GM18505 (cell line): ENCODE measurements around the gene CUEDC1.

Experiments used
- ATAC-seq: cut with Tn5 transposase; IDR thresholded peaks from one replicate; pipeline ENCODE4 v1.9.1; 2021; ENCODE audit not compliant: unreplicated experiment
- POLR2A ChIP-seq: IDR thresholded peaks from 4 replicates; pipeline ENCODE4 v1.6.1; 2011; ENCODE audit warnings: borderline replicate concordance; ENCODE audit not compliant: insufficient read depth, insufficient read length; ENCODE audit errors: extremely low read depth

The CUEDC1 gene

GRCh38 chr17:57945996-57946797 lies 9.0 kb downstream of the CUEDC1 start:
- ATAC-seq = peak; percentile 15
- no peak for TF ChIP-seq POLR2A

DNA sequence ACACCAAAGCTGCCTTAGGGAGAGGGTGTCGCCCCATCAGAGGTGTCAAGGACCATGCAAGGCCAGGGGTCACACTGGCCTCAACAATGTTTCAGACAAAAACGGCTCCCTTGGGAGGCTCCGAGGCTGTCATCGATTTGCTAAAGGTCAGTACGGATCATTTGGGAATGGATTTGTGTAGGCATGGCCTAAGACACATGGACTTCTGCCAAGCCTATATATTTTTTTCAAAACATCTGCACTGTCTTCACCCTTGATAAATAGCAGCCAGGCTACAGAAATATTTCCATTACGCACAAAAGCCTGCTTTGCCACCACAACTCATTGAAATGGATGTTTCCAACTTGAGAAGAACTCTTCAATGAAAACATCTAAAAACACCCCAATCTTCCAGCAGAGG lies 10.3 kb downstream of the CUEDC1 start:
- TF ChIP-seq POLR2A = no peak
- no peak for ATAC-seq

DNA sequence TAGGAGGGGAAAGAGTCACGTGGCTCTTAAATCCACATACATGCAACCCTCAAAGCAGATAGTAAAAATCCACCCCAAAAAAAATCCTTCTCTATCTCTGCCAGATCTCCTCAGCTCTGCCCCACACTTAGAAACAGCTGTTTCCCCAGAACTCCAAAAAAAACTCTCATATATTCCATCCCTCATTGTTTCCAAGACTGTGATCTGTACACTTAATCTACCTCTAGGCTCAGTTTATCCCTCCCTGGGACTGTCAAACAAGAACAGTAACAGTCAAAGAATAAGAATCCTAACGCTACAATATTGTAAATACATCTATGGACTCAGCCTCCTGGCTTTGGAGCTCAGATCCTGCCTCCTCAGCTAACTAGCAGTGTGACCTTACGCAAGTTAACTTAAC lies 11.6 kb downstream of the CUEDC1 start:
- TF ChIP-seq POLR2A = no peak
- no peak for ATAC-seq

- no peak for ATAC-seq
- no peak for TF ChIP-seq POLR2A
Measured at GRCh38 chr17:57943140-57943539, 12.1 kb downstream of the CUEDC1 start.

GRCh38 chr17:57941384-57942370 lies 13.5 kb downstream of the CUEDC1 start:
- TF ChIP-seq POLR2A = no peak
- no peak for ATAC-seq

GRCh38 chr17:57940653-57941329 lies 14.4 kb downstream of the CUEDC1 start:
- peak; percentile 39 for ATAC-seq
- TF ChIP-seq POLR2A = no peak

GRCh38 chr17:57940231-57940630 lies 15.0 kb downstream of the CUEDC1 start:
- no peak for ATAC-seq
- TF ChIP-seq POLR2A = no peak

GRCh38 chr17:57939797-57940196 lies 15.4 kb downstream of the CUEDC1 start:
- TF ChIP-seq POLR2A = no peak
- peak; percentile 61 for ATAC-seq

DNA sequence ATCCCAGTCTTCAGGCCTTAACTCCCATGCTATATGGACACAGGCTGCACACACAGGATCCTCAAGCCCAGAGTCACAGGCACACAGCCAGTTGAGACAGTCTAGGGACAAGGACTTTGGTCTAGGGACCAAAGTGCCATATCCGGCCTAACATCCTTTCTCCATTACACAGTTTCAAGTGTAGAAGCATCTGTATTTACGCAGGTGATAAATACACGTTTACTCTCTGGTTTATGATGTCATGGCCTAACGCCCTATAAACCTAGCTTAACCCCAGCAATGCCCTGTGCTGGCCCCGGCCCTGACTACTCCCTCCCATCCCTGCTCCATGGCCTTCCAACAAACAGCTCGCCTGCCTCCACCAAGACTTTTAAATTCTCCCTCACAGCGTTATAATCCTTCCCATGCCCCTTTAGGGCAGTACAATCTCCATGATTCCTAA lies 17.1 kb downstream of the CUEDC1 start:
- TF ChIP-seq POLR2A = no peak
- ATAC-seq = no peak

DNA sequence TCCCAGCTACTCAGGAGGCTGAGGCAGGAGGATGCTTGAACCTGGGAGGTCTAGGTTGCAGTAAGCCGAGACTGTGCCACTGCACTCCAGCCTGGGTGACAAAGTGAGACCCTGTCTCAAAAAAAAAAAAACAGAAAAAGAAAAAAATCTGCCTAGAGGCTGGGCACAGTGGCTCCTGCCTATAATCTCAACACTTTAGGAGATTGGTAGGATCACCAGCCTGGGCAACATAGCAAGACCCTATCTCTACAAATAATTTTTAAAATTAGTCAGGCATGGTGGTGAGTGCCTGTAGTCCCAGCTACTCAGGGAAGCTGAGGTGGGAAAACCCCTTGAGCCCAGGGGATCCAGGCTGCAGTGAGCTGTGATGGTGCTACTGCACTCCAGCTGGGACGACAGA lies 17.7 kb downstream of the CUEDC1 start:
- TF ChIP-seq POLR2A = no peak
- no peak for ATAC-seq

GRCh38 chr17:57935833-57936807 lies 19.1 kb downstream of the CUEDC1 start:
- no peak for ATAC-seq

GRCh38 chr17:57931488-57932137 lies 23.6 kb downstream of the CUEDC1 start:
- TF ChIP-seq POLR2A = no peak
- ATAC-seq = no peak

More at GRCh38 chr17:57935833-57936807, 19.1 kb downstream of the CUEDC1 start:
- TF ChIP-seq POLR2A = no peak

GRCh38 chr17:57930239-57930638 lies 25.0 kb downstream of the CUEDC1 start:
- no peak for TF ChIP-seq POLR2A
- no peak for ATAC-seq
